ENCODE measurements around the gene ZNF823.

The ZNF823 gene

GRCh38 chr19:11756965-11757364, 18.2 kb upstream of the ZNF823 start:
- no peak overlapping the region for H3K4me3 ChIP-seq (replicated peaks; ENCODE audit: low read depth, low read length)
- no peak for TF ChIP-seq CTCF (IDR thresholded peaks at IDR 0.05; ENCODE audit: low read depth, low read length, missing control alignments)
- DNase-seq (ENCODE audit: extremely low read depth, low read depth), result no peak

- TF ChIP-seq CTCF (IDR thresholded peaks at IDR 0.05; ENCODE audit: low read depth, low read length, missing control alignments), result no peak
- no peak for DNase-seq (ENCODE audit: extremely low read depth, low read depth)
Measured at GRCh38 chr19:11754663-11755062, 15.9 kb upstream of the ZNF823 start.

GRCh38 chr19:11752244-11752736, 13.5 kb upstream of the ZNF823 start:
- TF ChIP-seq CTCF (IDR thresholded peaks at IDR 0.05; ENCODE audit: low read depth, low read length, missing control alignments), result no peak
- no peak for DNase-seq (ENCODE audit: extremely low read depth, low read depth)
- no peak overlapping the region for H3K4me3 ChIP-seq (replicated peaks; ENCODE audit: low read depth, low read length)

More at GRCh38 chr19:11754663-11755062, 15.9 kb upstream of the ZNF823 start:
- H3K4me3 ChIP-seq (replicated peaks; ENCODE audit: low read depth, low read length), result no peak overlapping the region

- DNase-seq (ENCODE audit: extremely low read depth, low read depth), result no peak
- H3K4me3 ChIP-seq (replicated peaks; ENCODE audit: low read depth, low read length), result no peak overlapping the region
- TF ChIP-seq CTCF (IDR thresholded peaks at IDR 0.05; ENCODE audit: low read depth, low read length, missing control alignments), result no peak
Measured at GRCh38 chr19:11749751-11750150, 11.0 kb upstream of the ZNF823 start.

- no peak for TF ChIP-seq CTCF (IDR thresholded peaks at IDR 0.05; ENCODE audit: low read depth, low read length, missing control alignments)
- no peak for DNase-seq (ENCODE audit: extremely low read depth, low read depth)
- no peak overlapping the region for H3K4me3 ChIP-seq (replicated peaks; ENCODE audit: low read depth, low read length)
Measured at GRCh38 chr19:11747277-11747676, 8.5 kb upstream of the ZNF823 start.

- DNase-seq (ENCODE audit: extremely low read depth, low read depth), result no peak
- no peak overlapping the region for H3K4me3 ChIP-seq (replicated peaks; ENCODE audit: low read depth, low read length)
- TF ChIP-seq CTCF (IDR thresholded peaks at IDR 0.05; ENCODE audit: low read depth, low read length, missing control alignments), result no peak
Measured at GRCh38 chr19:11745869-11746268, 7.1 kb upstream of the ZNF823 start.
